Nephron (organoid): ENCODE measurements around the gene MUC5B.

ENCODE experiments used
- H3K27ac Mint-ChIP-seq, 3 experiments: 2 replicates each; pipeline ENCODE4 v1.8.0; 2020; ENCODE audit warnings: mixed read lengths in 3 of 3, mild to moderate bottlenecking in 2 of 3, moderate library complexity in 1 of 3
- H3K27me3 Mint-ChIP-seq: 2 replicates; pipeline ENCODE4 v1.8.0; 2021; ENCODE audit warnings: low read depth, mild to moderate bottlenecking, moderate library complexity, mixed read lengths
- H3K36me3 Mint-ChIP-seq: 2 replicates; pipeline ENCODE4 v1.8.0; 2020; ENCODE audit warnings: low read depth, mixed read lengths
- H3K4me1 Mint-ChIP-seq: 2 replicates; pipeline ENCODE4 v1.8.0; 2020; ENCODE audit warnings: mixed read lengths
- H3K4me3 Mint-ChIP-seq, 3 experiments: 2 replicates each; pipeline ENCODE4 v1.8.0; 2020; ENCODE audit warnings: mild to moderate bottlenecking in 3 of 3, mixed read lengths in 3 of 3, moderate library complexity in 2 of 3
- H3K9me3 Mint-ChIP-seq: 2 replicates; pipeline ENCODE4 v1.8.0; 2020; ENCODE audit warnings: mixed read lengths
- TF ChIP-seq, protein P1 (sequence below), 3 experiments: fragments of 200-600 bp; sonication (generic); IDR thresholded peaks; one replicate each; pipeline ENCODE4 v1.5.0; 2021; ENCODE audit warnings: antibody characterized with exemption in 3 of 3; ENCODE audit not compliant: unreplicated experiment in 3 of 3

Gene MUC5B

GRCh38 chr11:1267441-1268100, 44.7 kb downstream of the MUC5B start:
- Mint-ChIP-seq H3K4me1 (no peaks in the 10 kb centered on the region), H3K9me3 (peaks cover 7% of the 10 kb centered on the region), H3K36me3 (peaks cover 13% of the 10 kb centered on the region), H3K27ac (no peak overlapping the region), H3K27me3 (no peaks in the 10 kb centered on the region), H3K4me3 (no peak overlapping the region)
- TF ChIP-seq, protein P1, sequence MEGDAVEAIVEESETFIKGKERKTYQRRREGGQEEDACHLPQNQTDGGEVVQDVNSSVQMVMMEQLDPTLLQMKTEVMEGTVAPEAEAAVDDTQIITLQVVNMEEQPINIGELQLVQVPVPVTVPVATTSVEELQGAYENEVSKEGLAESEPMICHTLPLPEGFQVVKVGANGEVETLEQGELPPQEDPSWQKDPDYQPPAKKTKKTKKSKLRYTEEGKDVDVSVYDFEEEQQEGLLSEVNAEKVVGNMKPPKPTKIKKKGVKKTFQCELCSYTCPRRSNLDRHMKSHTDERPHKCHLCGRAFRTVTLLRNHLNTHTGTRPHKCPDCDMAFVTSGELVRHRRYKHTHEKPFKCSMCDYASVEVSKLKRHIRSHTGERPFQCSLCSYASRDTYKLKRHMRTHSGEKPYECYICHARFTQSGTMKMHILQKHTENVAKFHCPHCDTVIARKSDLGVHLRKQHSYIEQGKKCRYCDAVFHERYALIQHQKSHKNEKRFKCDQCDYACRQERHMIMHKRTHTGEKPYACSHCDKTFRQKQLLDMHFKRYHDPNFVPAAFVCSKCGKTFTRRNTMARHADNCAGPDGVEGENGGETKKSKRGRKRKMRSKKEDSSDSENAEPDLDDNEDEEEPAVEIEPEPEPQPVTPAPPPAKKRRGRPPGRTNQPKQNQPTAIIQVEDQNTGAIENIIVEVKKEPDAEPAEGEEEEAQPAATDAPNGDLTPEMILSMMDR (IDR thresholded peaks at IDR 0.05; ENCODE audit: unreplicated experiment in 3 of 3) = no peak

DNA sequence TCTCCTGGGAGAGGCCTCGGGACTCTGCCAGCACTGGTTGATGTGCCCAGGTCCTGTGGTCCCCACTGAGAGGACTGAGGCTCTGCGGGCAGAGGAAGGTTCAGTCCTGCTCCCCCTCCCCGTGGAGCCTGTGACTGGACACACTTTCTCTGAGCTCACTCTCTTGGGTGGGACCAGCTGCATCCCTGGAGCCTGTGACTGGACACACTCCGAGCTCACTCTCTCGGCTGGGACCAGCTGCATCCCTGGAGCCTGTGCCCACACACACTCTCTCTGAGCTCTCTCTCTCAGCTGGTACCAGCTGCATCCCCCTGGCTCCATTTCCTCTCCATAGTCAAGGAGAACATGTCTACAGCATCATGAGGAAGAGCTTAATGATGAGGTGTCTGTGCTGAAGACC, 47.1 kb downstream of the MUC5B start:
- Mint-ChIP-seq H3K36me3 (peaks cover 17% of the 10 kb centered on the region), H3K4me3 (no peak overlapping the region)

DNA sequence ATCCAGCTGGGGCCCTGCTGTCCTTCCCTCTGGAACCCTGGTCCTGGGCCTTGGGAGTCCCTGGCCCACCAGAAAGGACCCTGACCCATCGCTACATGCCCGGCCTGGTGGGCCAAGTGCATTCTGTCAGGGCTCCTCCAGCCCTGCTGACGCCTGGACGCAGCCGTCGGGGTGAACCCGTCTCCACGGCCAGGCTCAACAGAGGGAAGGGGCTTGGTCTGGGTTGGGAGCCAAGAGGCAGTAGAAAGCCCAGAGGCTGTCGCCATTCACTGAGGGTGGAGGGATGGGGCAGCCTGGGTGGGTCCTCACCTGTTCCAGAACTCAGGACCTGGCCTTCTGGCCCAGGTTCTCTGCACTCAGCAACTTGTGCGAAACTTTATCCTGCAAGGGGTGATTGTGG, 47.6 kb downstream of the MUC5B start:
- Mint-ChIP-seq H3K4me3 (no peak overlapping the region), H3K4me1 (no peaks in the 10 kb centered on the region), H3K36me3 (peaks cover 16% of the 10 kb centered on the region), H3K27me3 (no peaks in the 10 kb centered on the region), H3K9me3 (peaks cover 2% of the 10 kb centered on the region), H3K27ac (no peak overlapping the region)
- TF ChIP-seq, protein P1 (IDR thresholded peaks at IDR 0.05; ENCODE audit: unreplicated experiment in 3 of 3) = no peak

More for the DNA sequence above, 47.1 kb downstream of the MUC5B start:
- no peak overlapping the region for H3K27ac Mint-ChIP-seq
- no peaks in the 10 kb centered on the region for H3K4me1 Mint-ChIP-seq
- H3K27me3 Mint-ChIP-seq = no peaks in the 10 kb centered on the region
- TF ChIP-seq, protein P1 (IDR thresholded peaks at IDR 0.05; ENCODE audit: unreplicated experiment in 3 of 3) = no peak
- H3K9me3 Mint-ChIP-seq = peaks cover 2% of the 10 kb centered on the region

- Mint-ChIP-seq H3K9me3 (peaks cover 2% of the 10 kb centered on the region), H3K4me1 (no peaks in the 10 kb centered on the region)
These were observed 48.1 kb downstream of the MUC5B start for GRCh38 chr11:1271002-1271401.

GRCh38 chr11:1271406-1271805, 48.5 kb downstream of the MUC5B start:
- H3K9me3 Mint-ChIP-seq = peaks cover 2% of the 10 kb centered on the region
- no peaks in the 10 kb centered on the region for H3K4me1 Mint-ChIP-seq
- H3K4me3 Mint-ChIP-seq = no peak overlapping the region
- no peak overlapping the region for H3K27ac Mint-ChIP-seq
- no peaks in the 10 kb centered on the region for H3K27me3 Mint-ChIP-seq
- TF ChIP-seq, protein P1 (IDR thresholded peaks at IDR 0.05; ENCODE audit: unreplicated experiment in 3 of 3) = no peak
- peaks cover 24% of the 10 kb centered on the region for H3K36me3 Mint-ChIP-seq

More at GRCh38 chr11:1271002-1271401, 48.1 kb downstream of the MUC5B start:
- H3K27me3 Mint-ChIP-seq = no peaks in the 10 kb centered on the region
- TF ChIP-seq, protein P1 (IDR thresholded peaks at IDR 0.05; ENCODE audit: unreplicated experiment in 3 of 3) = no peak
- peaks cover 22% of the 10 kb centered on the region for H3K36me3 Mint-ChIP-seq
- no peak overlapping the region for H3K27ac Mint-ChIP-seq
- no peak overlapping the region for H3K4me3 Mint-ChIP-seq

DNA sequence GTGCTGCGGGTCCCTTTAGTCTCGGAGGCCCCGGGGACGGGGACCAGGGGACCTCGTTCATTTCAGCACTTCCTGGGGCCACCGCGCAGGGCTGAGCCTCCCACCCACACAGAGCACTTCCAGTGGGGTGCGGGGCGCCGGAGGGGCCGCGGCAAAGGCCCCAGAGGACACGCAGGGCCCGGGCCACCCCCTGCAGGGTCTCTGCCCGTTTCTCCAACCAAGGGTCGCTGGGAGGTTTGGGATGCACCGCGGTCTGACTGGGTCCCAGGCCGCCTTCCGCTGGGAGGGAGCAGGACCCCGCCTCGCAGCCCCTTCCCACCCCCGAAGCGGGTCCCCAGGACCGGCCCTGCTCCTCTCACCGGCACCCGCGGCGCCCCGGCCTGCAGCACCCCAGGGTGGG, 49.1 kb downstream of the MUC5B start:
- peaks cover 27% of the 10 kb centered on the region for H3K36me3 Mint-ChIP-seq
- no peak overlapping the region for H3K4me3 Mint-ChIP-seq
- no peaks in the 10 kb centered on the region for H3K4me1 Mint-ChIP-seq
- TF ChIP-seq, protein P1 (IDR thresholded peaks at IDR 0.05; ENCODE audit: unreplicated experiment in 3 of 3) = no peak
- H3K9me3 Mint-ChIP-seq = no peaks in the 10 kb centered on the region
- H3K27me3 Mint-ChIP-seq = no peaks in the 10 kb centered on the region
- no peak overlapping the region for H3K27ac Mint-ChIP-seq
